GM12878 (cell line): ENCODE results near the gene DHX16. TPM values are rescaled to one million over a fixed set of nuclear protein-coding genes. Genes with fewer than 3 reads are reported as not detected.
A peak's percentile ranks its signal among the peaks of the same experiment; 100 is the strongest.

ENCODE experiments used
- ASH2L ChIP-seq: fragments of 300-600, 200-600 bp; sonication (generic); IDR thresholded peaks from 2 replicates; pipeline ENCODE4 v1.6.1; 2017; ENCODE audit warnings: low read depth, mild to moderate bottlenecking, borderline replicate concordance
- ATF7 ChIP-seq: fragments of 450-650 bp; IDR thresholded peaks from 2 replicates; pipeline ENCODE4 v1.6.1; 2016; ENCODE audit warnings: low read depth, mild to moderate bottlenecking
- BMI1 ChIP-seq: fragments of 450-650 bp; IDR thresholded peaks from 2 replicates; pipeline ENCODE4 v1.6.1; 2016; ENCODE audit warnings: mild to moderate bottlenecking, moderate library complexity, borderline replicate concordance
- BRCA1 ChIP-seq: IDR thresholded peaks from 2 replicates; pipeline ENCODE4 v1.6.1; 2011; ENCODE audit warnings: low read depth, low read length, improper control_type of control experiment
- CBX5 ChIP-seq: sonication (generic); IDR thresholded peaks from 2 replicates; pipeline ENCODE4 v1.6.1; 2016; ENCODE audit warnings: low read depth, moderate library complexity, mild to moderate bottlenecking, inconsistent platforms
- CHD4 ChIP-seq: fragments of 200-600 bp; sonication (generic); IDR thresholded peaks from 2 replicates; pipeline ENCODE4 v1.6.1; 2016; ENCODE audit warnings: mild to moderate bottlenecking
- CREB1 ChIP-seq: IDR thresholded peaks from 2 replicates; pipeline ENCODE4 v1.6.1; 2012; ENCODE audit warnings: low read depth, mild to moderate bottlenecking, inconsistent platforms
- ETV6 ChIP-seq, 2 experiments: fragments of 450-650 bp in 1 of 2; IDR thresholded peaks in 1 of 2; conservative IDR thresholded peaks in 1 of 2; 2 replicates each; pipeline ENCODE4 v1.6.1; 2014; ENCODE audit warnings: antibody characterized with exemption in 1 of 2, borderline replicate concordance in 1 of 2, low read depth in 1 of 2, mild to moderate bottlenecking in 1 of 2, moderate library complexity in 1 of 2
- EZH2 ChIP-seq: IDR thresholded peaks from 2 replicates; pipeline ENCODE4 v1.6.1; 2012; ENCODE audit warnings: low read depth, mild to moderate bottlenecking, control low read depth, inconsistent platforms, low read length, borderline replicate concordance; ENCODE audit not compliant: control insufficient read depth
- FOXK2 ChIP-seq: fragments of 450-650 bp; IDR thresholded peaks from 2 replicates; pipeline ENCODE4 v1.6.1; 2017; ENCODE audit warnings: mild to moderate bottlenecking, moderate library complexity
- FOXM1 ChIP-seq: IDR thresholded peaks from 2 replicates; pipeline ENCODE4 v1.6.1; 2012; ENCODE audit warnings: low read depth, mild to moderate bottlenecking, inconsistent platforms, low read length, moderate library complexity
- HDGF ChIP-seq: fragments of 450-650 bp; IDR thresholded peaks from 2 replicates; pipeline ENCODE4 v1.6.1; 2016; ENCODE audit warnings: antibody characterized with exemption
- JUNB ChIP-seq: IDR thresholded peaks from 2 replicates; pipeline ENCODE4 v1.6.1; 2016; ENCODE audit warnings: antibody characterized with exemption, mild to moderate bottlenecking
- NR2F1 ChIP-seq: fragments of 450-650 bp; conservative IDR thresholded peaks from 2 replicates; pipeline ENCODE4 v1.6.1; 2017; ENCODE audit warnings: mild to moderate bottlenecking
- PAX5 ChIP-seq: IDR thresholded peaks from 2 replicates; pipeline ENCODE4 v1.6.1; 2011; ENCODE audit warnings: low read depth, low read length, borderline replicate concordance
- POLR2A ChIP-seq: IDR thresholded peaks from 2 replicates; pipeline ENCODE4 v1.6.1; 2011; ENCODE audit warnings: low read depth, mild to moderate bottlenecking, low read length
- RELA ChIP-seq: fragments of 450-650 bp; IDR thresholded peaks from 2 replicates; pipeline ENCODE4 v1.8.0; 2014; ENCODE audit warnings: borderline replicate concordance; ENCODE audit not compliant: partially characterized antibody
- SMC3 ChIP-seq: IDR thresholded peaks from 2 replicates; pipeline ENCODE4 v1.6.1; 2011; ENCODE audit warnings: low read length, improper control_type of control experiment, borderline replicate concordance
- SREBF1 ChIP-seq: IDR thresholded peaks from 2 replicates; pipeline ENCODE4 v1.6.1; 2012; ENCODE audit warnings: mild to moderate bottlenecking, low read length
- SREBF2 ChIP-seq: IDR thresholded peaks from 2 replicates; pipeline ENCODE4 v1.6.1; 2012; ENCODE audit warnings: mild to moderate bottlenecking, low read length
- YY1 ChIP-seq: IDR thresholded peaks from 2 replicates; pipeline ENCODE4 v1.6.1; 2011; ENCODE audit warnings: low read depth, mild to moderate bottlenecking, low read length
- polyA plus RNA-seq, 11 experiments: library from polyadenylated mRNA; depleted of rRNA in 4 of 11; unstranded in 6 of 11; stranded (reverse) in 5 of 11; fragments of >200 nt; fragmentation: Nextera tagmentation in 4 of 11; fragmentation: Illumina TruSeq in 1 of 11; extraction: Ambion mirVana in 4 of 11; extraction: Trizol in 1 of 11; gene quantifications; 1 replicate in 1 of 11; 2 replicates in 10 of 11; pipeline versions ENCODE4 v1.2.1 to v1.2.3, GENCODE V29; 2011 to 2016; ENCODE audit warnings: inconsistent platforms in 2 of 11, missing spikeins in 2 of 11, low read depth in 1 of 11
- total RNA-seq, 4 experiments: library from RNA; depleted of rRNA in 3 of 4; stranded (reverse); fragments of >200 nt in 3 of 4; fragmentation: Illumina TruSeq in 1 of 4; extraction: Trizol in 1 of 4; gene quantifications; 2 replicates each; pipeline versions ENCODE4 v1.2.1 to v1.2.3, GENCODE V29; 2013 to 2021
- TF ChIP-seq, protein P1 (sequence below): IDR thresholded peaks from 2 replicates; pipeline ENCODE4 v1.6.1; 2012; ENCODE audit warnings: low read length, inconsistent platforms
- TF ChIP-seq, protein P2 (sequence below): fragments of 150-350 bp; IDR thresholded peaks from 2 replicates; pipeline ENCODE4 v1.6.1; 2014; ENCODE audit warnings: mild to moderate bottlenecking, low read depth, low read length
- TF ChIP-seq, protein P3 (sequence below): IDR thresholded peaks from 2 replicates; pipeline ENCODE4 v1.6.1; 2012; ENCODE audit warnings: low read depth, low read length, improper control_type of control experiment
- TF ChIP-seq, protein P4 (sequence below): fragments of 150-350 bp; IDR thresholded peaks from 2 replicates; pipeline ENCODE4 v1.6.1; 2016; ENCODE audit warnings: low read depth, low read length

DHX16 gene
- total and polyA plus RNA-seq, 10 of the 15 experiments (the other 5 are each of a cell fraction or from before 2014, with no cell fraction given), result 10.1 to 41.4 (median 38.3) TPM

DNA sequence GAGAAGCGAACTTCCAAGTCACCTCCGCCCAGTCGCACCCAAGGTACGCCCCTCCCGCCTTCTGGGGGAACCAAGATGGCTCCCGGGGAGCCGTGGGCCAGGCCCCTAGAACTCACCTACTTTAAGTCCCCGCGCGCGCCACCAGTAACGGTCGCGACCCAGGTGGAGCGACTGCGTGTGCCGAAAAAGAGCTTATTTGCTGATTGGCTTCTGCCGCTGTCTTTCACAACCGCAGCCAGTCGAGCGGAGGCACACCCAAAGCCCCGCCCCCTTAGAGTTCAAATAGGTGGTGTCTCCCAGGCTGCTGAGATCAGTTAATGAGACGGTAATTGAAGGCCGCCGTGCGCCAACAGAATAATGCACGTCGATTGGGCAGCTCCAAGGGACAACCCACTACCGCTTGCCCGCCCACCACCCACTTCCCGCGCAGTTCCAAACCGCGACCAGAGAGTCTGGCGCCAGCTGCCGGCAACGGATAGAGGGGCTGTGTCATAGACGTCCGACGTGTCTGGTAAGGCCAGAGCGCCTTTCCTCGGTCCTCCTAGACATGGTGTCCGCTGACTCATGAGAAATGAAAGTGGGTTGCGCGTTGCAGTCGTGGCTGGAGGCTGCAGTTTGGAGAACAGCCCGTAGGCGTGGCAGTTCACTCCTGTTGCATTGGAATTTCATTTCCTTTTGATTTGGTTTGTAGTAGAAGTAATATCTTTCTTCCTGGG, 44.5 kb upstream of the DHX16 start, which contains the start of gene MDC1 (continued):
- TF ChIP-seq, protein P1, sequence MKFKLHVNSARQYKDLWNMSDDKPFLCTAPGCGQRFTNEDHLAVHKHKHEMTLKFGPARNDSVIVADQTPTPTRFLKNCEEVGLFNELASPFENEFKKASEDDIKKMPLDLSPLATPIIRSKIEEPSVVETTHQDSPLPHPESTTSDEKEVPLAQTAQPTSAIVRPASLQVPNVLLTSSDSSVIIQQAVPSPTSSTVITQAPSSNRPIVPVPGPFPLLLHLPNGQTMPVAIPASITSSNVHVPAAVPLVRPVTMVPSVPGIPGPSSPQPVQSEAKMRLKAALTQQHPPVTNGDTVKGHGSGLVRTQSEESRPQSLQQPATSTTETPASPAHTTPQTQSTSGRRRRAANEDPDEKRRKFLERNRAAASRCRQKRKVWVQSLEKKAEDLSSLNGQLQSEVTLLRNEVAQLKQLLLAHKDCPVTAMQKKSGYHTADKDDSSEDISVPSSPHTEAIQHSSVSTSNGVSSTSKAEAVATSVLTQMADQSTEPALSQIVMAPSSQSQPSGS, result no peak
- TF ChIP-seq POLR2A (peak; percentile 80), CBX5 (no peak), YY1 (peak; percentile 97), CHD4 (no peak), BRCA1 (no peak), SMC3 (no peak; the same call in 1 of the 2 replicates), EZH2 (no peak), FOXM1 (no peak), ATF7 (peak; percentile 86), NR2F1 (peak; percentile 94), PAX5 (peak; percentile 85; the same call in 1 of the 2 replicates), SREBF2 (no peak), ASH2L (no peak), HDGF (no peak), CREB1 (no peak), RELA (no peak), SREBF1 (no peak), BMI1 (no peak), ETV6 (conservative IDR thresholded peaks at IDR 0.05 in 1 of 2, IDR thresholded peaks at IDR 0.05 in 1 of 2; ENCODE audit: borderline replicate concordance in 1 of 2, low read depth in 1 of 2) (peak in 1 of 2 experiments; percentile 78; a peak in 2 of 4 replicates), JUNB (peak; percentile 48), FOXK2 (peak; percentile 57; the same call in 1 of the 2 replicates)
- TF ChIP-seq, protein P2, sequence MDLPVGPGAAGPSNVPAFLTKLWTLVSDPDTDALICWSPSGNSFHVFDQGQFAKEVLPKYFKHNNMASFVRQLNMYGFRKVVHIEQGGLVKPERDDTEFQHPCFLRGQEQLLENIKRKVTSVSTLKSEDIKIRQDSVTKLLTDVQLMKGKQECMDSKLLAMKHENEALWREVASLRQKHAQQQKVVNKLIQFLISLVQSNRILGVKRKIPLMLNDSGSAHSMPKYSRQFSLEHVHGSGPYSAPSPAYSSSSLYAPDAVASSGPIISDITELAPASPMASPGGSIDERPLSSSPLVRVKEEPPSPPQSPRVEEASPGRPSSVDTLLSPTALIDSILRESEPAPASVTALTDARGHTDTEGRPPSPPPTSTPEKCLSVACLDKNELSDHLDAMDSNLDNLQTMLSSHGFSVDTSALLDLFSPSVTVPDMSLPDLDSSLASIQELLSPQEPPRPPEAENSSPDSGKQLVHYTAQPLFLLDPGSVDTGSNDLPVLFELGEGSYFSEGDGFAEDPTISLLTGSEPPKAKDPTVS, result no peak
- TF ChIP-seq, protein P3, sequence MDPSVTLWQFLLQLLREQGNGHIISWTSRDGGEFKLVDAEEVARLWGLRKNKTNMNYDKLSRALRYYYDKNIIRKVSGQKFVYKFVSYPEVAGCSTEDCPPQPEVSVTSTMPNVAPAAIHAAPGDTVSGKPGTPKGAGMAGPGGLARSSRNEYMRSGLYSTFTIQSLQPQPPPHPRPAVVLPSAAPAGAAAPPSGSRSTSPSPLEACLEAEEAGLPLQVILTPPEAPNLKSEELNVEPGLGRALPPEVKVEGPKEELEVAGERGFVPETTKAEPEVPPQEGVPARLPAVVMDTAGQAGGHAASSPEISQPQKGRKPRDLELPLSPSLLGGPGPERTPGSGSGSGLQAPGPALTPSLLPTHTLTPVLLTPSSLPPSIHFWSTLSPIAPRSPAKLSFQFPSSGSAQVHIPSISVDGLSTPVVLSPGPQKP, result peak; percentile 48; the same call in 1 of the 2 replicates
- TF ChIP-seq, protein P4, sequence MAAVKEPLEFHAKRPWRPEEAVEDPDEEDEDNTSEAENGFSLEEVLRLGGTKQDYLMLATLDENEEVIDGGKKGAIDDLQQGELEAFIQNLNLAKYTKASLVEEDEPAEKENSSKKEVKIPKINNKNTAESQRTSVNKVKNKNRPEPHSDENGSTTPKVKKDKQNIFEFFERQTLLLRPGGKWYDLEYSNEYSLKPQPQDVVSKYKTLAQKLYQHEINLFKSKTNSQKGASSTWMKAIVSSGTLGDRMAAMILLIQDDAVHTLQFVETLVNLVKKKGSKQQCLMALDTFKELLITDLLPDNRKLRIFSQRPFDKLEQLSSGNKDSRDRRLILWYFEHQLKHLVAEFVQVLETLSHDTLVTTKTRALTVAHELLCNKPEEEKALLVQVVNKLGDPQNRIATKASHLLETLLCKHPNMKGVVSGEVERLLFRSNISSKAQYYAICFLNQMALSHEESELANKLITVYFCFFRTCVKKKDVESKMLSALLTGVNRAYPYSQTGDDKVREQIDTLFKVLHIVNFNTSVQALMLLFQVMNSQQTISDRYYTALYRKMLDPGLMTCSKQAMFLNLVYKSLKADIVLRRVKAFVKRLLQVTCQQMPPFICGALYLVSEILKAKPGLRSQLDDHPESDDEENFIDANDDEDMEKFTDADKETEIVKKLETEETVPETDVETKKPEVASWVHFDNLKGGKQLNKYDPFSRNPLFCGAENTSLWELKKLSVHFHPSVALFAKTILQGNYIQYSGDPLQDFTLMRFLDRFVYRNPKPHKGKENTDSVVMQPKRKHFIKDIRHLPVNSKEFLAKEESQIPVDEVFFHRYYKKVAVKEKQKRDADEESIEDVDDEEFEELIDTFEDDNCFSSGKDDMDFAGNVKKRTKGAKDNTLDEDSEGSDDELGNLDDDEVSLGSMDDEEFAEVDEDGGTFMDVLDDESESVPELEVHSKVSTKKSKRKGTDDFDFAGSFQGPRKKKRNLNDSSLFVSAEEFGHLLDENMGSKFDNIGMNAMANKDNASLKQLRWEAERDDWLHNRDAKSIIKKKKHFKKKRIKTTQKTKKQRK, result peak; percentile 16; the same call in 1 of the 2 replicates
